ENCODE data around the gene GNB1L.
"Not testable (repeated sequence)": the region's sequence is repeated elsewhere in the genome, so short reads cannot be mapped to it uniquely, and the experiment has no call there.

Gene GNB1L

DNA sequence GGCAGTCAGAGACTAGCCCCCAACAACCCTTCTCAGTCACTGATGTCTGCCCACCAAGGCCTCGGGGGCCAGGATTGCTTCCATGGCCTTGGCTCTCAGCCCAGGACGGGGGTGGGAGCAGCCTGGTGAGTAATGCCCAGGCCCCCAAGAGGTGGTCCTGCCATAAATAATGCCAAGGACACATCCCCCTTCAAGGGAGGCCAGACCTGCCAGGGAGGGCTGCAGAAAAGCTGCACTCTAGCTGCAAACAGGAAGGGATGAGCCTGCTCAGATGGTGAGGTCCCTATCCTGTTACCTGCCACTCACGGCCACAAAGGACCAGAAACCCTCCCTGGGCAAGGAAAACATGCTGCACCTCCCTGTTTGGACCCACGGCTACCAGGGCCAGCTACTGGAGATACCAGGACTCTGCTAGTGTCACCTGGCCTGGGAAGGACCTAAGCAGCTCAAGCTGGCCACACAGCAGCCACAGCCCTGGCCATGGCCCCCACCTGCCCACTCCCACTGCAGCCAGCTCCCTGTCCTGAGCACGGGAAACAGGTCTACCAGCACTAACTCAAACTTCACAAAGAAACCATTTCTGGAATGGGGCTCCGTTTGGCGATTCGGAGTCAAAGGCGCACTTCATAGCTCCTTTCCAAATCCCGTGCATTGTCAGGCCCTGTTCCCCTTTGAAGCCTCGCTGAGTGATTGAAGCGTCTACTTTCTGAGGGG lies 12.1 kb downstream of the GNB1L start:
- DNase-seq, result no peak

DNA sequence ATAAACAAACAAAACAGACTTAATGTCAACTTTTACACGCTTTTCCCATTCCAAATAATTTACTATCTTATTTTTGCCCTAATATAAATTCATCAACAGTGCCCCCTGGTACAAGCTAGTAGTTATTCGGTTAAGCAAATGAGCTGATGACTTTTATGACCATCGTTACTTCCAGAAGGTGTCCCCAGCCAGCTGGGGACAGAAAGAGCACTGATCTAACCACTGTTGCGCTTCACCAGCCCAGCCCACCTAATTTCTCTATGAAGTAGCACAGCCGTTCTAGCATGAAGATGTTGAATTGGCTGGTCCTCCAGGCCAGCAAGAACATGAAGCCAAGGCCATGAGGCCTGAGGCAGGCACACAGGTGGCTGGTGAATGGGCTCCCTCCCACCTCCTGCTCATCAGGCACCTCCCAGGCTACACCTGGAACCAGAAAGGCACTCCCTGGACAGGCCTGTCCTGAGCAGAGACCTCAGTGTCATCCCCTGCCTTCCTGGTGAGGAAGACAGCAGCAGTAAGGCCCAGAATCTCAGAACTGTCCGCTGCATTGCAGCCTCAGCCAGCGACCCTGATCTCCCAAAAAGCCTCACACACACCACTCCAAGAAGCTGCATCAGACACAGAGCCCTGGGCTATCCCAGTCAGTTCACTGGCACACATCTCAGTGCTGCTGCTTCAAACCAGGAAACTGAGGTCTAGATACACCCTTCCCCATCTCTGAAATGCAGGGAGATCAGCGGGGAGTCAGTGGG lies 12.9 kb downstream of the GNB1L start:
- no peak for DNase-seq

DNA sequence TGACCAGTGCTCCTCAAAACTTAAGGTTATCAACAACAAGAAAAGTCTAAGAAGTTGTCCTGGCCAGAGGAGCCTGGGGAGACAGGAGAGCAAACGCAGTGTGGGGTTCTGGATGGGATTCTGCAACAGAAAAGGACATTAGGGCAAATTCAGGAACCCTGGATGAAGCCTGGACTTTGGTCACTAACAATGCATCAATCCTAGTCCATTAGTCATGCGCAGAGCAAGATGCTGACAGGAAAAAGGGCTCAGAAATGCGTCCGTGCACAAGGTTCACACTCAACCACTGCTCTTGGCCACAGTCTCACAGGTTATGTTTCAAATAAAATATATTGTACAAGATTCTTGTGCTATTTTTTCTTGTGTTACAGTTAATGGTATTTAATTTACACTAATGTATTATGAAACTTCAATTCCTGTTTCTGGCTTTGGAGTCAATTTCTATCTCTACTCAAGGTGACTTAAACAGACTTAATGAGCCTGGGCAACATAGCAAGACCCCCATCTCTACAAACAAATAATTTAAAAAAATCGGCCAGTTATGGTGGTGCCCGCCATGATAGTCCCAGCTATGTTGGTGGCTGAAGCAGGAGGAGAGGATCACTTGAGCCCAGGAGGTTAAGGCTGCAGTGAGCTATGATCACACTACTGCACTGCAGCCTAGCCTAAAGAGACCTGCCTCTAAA lies 13.6 kb downstream of the GNB1L start:
- DNase-seq, result no peak

GRCh38 chr22:19840059-19840458 lies 14.6 kb downstream of the GNB1L start:
- no peak for DNase-seq

DNA sequence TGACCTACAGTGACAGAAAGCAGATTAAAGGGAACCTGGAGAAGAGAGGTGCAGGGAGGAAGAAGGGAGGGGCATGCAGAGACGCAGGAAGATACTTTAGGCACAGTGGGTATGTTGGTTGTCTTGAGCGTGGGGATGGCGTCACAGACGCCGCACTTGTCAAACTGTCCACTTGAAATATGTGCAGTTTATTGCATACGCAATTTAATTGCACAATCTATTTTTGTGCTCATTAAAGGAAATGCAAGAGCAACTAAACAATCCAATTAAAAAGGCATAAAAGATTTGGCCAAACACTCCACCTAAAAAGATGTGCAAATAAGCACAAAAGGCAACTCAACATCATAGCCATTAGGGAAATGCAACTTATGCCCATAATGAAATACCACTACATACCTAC lies 16.8 kb downstream of the GNB1L start:
- DNase-seq, result no peak

- no peak for DNase-seq
Observed at GRCh38 chr22:19836512-19836911, 18.2 kb downstream of the GNB1L start.

DNA sequence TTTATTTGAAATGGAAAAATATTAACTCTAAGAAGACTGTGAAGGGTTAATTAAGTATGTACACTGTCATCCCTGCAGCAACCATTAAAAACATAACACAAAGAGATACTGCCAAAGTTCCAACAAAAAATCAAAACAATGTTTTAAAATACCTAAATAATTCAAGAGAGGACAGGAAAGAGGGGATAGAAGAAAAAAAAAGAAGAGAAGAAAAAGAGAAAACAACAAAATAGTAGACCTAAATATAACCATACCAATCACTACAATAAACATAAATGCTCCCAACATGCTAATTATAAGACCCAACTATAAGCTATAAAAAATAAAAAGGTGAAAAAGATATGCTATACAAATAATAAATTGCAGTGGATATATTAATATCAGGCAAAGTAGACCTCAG lies 20.1 kb downstream of the GNB1L start:
- no peak for DNase-seq

GRCh38 chr22:19833327-19833726 lies 21.3 kb downstream of the GNB1L start:
- DNase-seq, result peak; percentile 34

DNA sequence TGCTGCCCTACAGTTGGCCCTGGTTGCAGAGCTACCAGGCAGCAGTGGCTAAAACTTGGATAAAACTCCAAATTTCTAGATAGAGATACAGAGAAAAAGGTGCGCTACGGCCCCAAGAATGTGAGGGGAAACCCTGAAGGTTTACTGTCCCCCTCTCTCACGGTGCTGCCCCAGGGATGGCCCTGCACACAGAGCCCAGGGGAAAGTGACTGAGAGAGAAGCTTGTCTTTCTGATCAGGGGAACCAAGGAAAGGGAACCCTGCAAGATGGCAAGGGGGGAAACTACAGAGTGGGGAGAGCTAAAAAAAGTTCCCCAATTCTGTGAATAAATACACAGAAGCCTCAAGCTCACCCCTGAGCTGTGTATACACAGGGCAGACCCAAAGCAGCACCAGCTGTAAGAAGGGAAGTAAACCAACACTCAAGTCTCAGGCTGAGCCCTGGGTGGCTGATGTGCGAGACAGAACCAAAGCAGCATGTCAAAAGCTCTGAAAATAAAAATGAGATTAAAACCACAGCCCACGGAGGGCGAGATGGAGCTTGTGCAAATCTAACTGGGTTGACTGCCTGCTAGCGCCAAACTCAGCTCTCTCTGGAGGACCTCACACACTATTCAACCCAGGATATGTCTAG lies 22.1 kb downstream of the GNB1L start:
- no peak for DNase-seq

DNA sequence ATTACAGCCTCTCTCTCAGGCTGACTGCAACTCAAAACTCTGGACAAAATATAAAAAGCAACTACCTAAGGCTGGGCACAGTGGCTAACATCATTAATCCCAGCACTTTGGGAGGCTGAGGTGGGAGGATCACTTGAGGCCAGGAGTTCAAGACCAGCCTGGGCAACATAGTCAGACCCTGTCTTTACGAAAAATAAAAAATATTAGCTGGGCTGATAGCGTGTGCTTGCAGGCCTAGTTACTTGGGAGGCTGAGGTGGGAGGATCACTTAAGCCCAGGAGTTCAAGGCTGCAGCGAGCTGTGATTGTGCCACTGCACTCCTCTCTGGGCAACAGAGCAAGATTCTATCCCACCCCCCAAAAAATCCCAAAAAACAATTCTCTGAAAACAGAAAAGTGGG lies 22.7 kb downstream of the GNB1L start:
- not testable (repeated sequence) for DNase-seq

DNA sequence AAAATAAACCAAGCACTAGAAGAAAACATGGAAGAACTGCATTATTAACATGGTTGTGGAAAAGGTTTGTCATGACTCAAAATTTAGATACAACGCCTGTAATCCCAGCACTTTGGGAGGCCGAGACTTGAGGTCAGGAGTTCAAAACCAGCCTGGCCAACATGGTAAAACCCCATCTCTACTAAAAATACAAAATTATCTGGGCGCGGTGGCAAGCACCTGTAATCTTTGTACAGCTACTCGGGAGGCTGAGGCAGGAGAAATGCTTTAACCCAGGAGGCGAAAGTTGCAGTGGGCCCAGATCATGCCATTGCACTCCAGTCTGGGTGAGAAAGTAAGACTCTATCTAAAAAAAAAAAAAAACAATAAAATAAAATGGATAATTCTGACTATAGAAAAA lies 23.7 kb downstream of the GNB1L start:
- no peak for DNase-seq

GRCh38 chr22:19828035-19828401 lies 26.7 kb downstream of the GNB1L start:
- no peak for DNase-seq

DNA sequence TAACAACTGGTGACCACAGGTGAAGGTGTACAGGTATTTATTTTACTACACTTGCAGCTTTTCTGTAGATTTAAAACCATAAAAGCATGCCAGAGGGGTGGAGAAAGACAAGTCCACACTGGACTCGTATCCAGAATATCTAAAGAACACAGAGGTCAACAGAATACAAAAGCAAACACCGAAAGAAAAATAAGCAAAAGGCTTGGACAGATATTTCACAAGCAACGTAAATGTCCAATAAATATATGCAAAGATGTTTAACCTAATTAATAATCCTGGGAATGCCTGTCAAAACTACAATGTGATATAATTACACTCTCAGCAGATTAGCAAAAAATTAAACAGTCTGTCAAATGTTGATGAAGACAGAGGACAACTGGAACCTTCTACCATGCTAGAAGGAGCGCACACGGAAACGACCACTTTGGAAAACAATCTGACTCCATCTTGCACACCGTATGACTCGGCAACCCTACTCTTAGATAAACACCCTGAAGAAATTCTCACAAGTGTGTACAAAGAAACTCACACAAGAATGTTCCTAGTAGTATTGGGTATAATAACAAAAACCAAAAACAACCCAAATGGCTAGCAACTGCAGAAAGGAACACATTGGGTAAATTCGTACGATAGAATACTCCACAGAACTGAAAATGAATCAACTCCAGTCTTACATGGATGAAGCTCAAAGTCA lies 27.2 kb downstream of the GNB1L start:
- DNase-seq, result no peak

- DNase-seq, result no peak
Observed at GRCh38 chr22:19826619-19826950, 28.1 kb downstream of the GNB1L start.

- no peak for DNase-seq
Observed at GRCh38 chr22:19825904-19826618, 28.6 kb downstream of the GNB1L start.

DNA sequence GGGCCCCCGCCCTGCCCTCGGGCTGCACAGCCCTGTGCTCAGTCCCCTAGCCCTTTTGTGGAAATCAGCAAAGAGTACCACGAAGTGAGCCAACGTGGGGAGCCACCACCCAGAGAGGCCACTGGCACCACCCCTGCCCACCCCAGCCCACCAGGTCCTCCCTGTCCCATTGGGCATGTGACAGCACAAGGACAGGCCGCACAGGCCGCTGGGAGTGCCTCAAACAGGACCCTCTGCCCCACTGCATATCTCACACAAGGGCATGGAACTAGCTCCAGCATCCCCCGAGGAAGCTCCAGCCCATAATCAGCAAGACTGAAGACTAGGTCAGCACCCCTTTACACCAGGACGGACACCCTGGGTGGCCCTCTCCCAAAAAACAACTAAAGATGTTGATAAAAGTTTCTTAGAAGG lies 29.7 kb downstream of the GNB1L start:
- DNase-seq, result peak; percentile 58

DNA sequence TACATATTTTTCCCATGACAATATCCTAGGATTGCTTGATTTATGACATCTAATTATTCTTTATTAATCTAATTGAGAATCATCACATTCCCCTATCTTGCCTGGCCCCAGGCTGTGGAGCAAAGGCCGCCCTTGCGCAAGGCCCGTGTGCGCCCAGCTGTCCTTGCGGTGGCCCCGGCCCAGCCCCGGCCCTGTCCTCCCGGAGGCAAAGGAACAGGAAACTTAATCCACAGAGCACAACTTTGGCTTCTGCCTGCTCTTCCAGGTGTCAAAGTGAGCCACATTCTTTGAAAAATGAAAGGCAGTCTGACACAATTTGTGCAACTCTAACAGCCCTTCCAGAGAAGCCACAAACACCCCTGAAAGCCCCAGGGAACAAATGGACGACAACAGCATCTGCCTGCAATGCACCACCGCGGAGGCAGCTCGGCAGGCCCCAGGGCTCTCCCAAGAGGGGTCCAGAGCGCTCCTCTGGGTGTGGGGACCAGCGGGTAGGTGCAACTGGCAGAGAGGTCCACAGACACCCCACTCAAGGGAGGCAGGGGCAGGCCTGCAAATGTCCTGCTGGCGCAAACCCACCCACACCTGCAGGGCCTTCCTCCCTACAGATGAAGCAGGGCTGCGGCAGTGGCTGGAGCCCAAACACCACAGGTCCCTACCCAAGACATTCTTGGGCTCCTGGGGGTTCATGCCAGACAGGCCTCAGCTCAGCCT lies 30.3 kb downstream of the GNB1L start:
- DNase-seq, result peak; percentile 54

DNA sequence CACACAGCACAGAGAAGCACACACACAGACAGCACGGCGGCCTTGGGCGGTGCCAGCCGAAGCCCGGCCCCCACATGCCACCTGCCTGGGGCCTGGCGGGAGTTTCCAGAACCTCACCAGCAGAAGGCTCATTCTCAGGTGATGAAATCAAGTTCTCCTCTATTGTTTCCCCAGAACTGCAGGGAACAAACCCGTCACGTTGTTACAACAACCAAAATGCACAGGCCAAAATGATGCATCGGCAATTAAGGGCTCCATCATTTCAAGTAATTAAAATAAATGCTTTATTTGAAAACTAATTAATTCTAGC lies 30.8 kb downstream of the GNB1L start:
- DNase-seq, result no peak

GRCh38 chr22:19823191-19823901 lies 31.3 kb downstream of the GNB1L start:
- DNase-seq, result peak; percentile 53

DNA sequence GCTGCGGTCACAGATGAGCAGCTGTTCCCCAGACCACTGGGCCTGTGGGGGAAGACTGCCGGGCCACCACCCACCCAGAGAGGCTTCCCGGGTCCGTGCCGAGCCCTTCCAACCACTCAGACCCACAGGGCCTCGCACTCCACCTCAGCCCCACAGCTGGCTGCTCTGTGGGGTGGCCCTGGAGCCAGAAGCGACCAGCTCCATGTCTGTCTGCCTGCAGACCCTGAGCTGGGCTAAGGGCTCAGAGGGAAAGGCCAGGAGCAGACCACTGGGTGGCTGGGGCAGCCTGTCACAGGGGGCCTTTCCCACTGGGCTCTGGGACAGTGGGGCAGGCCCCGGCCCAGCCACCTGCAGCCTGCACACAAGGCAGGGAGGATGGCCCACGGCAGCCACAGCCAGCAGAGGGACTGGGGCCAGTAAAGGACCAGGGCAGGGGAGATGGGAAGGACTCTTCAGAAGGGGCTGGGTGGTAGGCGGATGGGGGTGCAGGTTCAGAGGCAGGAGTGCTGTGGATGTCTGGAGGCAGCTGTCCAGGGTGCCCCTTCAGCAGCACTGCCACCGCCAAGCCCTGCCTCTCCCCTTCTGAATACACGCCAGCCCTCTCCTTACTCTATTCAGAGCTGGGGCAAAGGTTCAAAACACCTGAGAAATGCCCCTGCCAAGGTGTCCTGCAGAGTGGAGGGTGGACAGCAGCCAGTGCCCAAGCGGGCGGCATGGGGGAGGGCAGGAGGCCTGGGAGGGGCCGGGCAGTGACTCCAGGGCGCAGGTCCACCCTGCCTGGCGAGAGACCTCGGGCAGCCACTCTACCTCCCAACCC lies 32.2 kb downstream of the GNB1L start:
- DNase-seq, result peak; percentile 58

Data from activated effector memory CD4-positive, alpha-beta T cell treated with anti-CD3 and anti-CD28 coated beads, Interleukin-2, amount 50 U/mL, for 16 hours (primary cell).